ENCODE results near the gene RPGRIP1. TPM values are rescaled to one million over a fixed set of nuclear protein-coding genes. Genes with fewer than 3 reads are reported as not detected.

RPGRIP1 gene
- total RNA-seq, 4 donors from 2014 or later = 0.22 to 0.90 (median 0.78) TPM; not detected in 1

GRCh38 chr14:21258005-21258888 is 21.6 kb upstream of the RPGRIP1 start:
- H3K9me3 ChIP-seq = no peaks in the 10 kb centered on the region
- TF ChIP-seq POLR2A (IDR thresholded peaks at IDR 0.05) (no peak), EP300 (IDR thresholded peaks at IDR 0.05) (no peak)
- TF ChIP-seq, protein P1, sequence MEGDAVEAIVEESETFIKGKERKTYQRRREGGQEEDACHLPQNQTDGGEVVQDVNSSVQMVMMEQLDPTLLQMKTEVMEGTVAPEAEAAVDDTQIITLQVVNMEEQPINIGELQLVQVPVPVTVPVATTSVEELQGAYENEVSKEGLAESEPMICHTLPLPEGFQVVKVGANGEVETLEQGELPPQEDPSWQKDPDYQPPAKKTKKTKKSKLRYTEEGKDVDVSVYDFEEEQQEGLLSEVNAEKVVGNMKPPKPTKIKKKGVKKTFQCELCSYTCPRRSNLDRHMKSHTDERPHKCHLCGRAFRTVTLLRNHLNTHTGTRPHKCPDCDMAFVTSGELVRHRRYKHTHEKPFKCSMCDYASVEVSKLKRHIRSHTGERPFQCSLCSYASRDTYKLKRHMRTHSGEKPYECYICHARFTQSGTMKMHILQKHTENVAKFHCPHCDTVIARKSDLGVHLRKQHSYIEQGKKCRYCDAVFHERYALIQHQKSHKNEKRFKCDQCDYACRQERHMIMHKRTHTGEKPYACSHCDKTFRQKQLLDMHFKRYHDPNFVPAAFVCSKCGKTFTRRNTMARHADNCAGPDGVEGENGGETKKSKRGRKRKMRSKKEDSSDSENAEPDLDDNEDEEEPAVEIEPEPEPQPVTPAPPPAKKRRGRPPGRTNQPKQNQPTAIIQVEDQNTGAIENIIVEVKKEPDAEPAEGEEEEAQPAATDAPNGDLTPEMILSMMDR (IDR thresholded peaks at IDR 0.05) = no peak
- H3K27me3 ChIP-seq = no peaks in the 10 kb centered on the region
- peak overlapping the region in 1 of 4 donors; percentile 7 for H3K27ac ChIP-seq
- H3K4me3 ChIP-seq = no peak overlapping the region
- H3K4me1 ChIP-seq = peaks cover 0 to 85% (median 54%) of the 10 kb centered on the region in 4 donors
- 73% methylated on average over 10 of the region's 10 CpGs for WGBS, 2 donors
- no peak for DNase-seq (ENCODE audit: low spot score in 2 of 2)
- H3K36me3 ChIP-seq = peaks cover 0 to 69% (median 0%) of the 10 kb centered on the region in 3 donors

GRCh38 chr14:21258889-21259787 is 20.7 kb upstream of the RPGRIP1 start:
- H3K4me1 ChIP-seq = peaks cover 0 to 94% (median 63%) of the 10 kb centered on the region in 4 donors
- H3K36me3 ChIP-seq = peaks cover 0 to 74% (median 0%) of the 10 kb centered on the region in 3 donors
- no peaks in the 10 kb centered on the region for H3K27me3 ChIP-seq
- no peaks in the 10 kb centered on the region for H3K9me3 ChIP-seq
- no peak for DNase-seq (ENCODE audit: low spot score in 2 of 2)
- H3K27ac ChIP-seq = no peak overlapping the region
- H3K4me3 ChIP-seq = no peak overlapping the region
- no peak for TF ChIP-seq POLR2A (IDR thresholded peaks at IDR 0.05)
- TF ChIP-seq, protein P1 (IDR thresholded peaks at IDR 0.05) = no peak
- no peak for TF ChIP-seq EP300 (IDR thresholded peaks at IDR 0.05)
- 88 to 92% methylated on average over 5 of the region's 5 CpGs for WGBS, 2 donors

DNA sequence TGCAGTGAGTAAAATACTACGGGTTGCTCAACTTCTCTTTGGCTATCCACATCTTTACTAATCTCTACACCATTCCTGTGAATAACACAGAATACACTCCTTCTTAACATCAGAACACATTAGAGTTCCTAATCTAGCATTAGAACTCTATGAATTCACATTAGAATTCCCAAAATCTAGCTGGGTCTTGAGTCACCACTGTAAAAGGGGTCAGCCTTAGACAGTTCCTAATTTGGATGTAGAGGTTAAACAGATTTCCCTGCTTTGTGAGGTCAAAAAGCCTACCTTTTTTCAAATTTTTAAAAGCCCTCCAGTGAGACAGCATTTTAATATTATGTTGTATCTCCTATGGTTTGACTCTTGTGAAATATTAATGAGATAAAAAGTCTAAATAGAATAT is 18.1 kb upstream of the RPGRIP1 start:
- H3K4me1 ChIP-seq = peaks cover 0 to 95% (median 72%) of the 10 kb centered on the region in 4 donors
- TF ChIP-seq, protein P1 (IDR thresholded peaks at IDR 0.05) = no peak
- no peak for TF ChIP-seq POLR2A (IDR thresholded peaks at IDR 0.05)
- no peak for TF ChIP-seq EP300 (IDR thresholded peaks at IDR 0.05)
- WGBS, 2 donors = 48 to 49% methylated on average over 1 of the region's 1 CpG
- H3K4me3 ChIP-seq = no peak overlapping the region
- no peak for DNase-seq (ENCODE audit: low spot score in 2 of 2)
- H3K36me3 ChIP-seq = peaks cover 0 to 77% (median 0%) of the 10 kb centered on the region in 3 donors
- H3K27me3 ChIP-seq = no peaks in the 10 kb centered on the region
- H3K9me3 ChIP-seq = no peaks in the 10 kb centered on the region
- H3K27ac ChIP-seq = peak overlapping the region in 1 of 4 donors; percentile 15

DNA sequence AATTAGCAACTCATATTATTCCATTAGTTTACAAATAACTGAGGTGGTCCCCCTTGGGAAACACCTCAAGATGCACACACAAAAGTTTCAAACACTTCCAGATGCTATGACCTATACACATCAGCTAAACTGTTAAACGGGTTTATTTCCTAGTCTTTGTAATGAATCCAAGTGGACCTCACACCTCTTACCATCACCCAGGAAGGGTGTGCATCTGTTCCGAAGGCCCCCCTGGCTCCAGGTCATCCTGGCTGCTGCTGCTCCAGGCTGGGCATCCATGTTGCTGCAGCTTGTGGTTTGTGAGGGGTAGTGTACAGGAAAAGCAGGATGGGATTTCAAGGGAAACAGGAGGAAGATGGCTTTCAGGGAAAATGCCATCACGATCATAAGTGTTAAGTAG is 17.5 kb upstream of the RPGRIP1 start:
- H3K4me1 ChIP-seq = peaks cover 0 to 94% (median 68%) of the 10 kb centered on the region in 4 donors
- no peak overlapping the region for H3K4me3 ChIP-seq
- no peak for DNase-seq (ENCODE audit: low spot score in 2 of 2)
- H3K36me3 ChIP-seq = peaks cover 0 to 74% (median 0%) of the 10 kb centered on the region in 3 donors
- peak overlapping the region in 1 of 4 donors; percentile 15 for H3K27ac ChIP-seq
- no peak for TF ChIP-seq EP300 (IDR thresholded peaks at IDR 0.05)
- TF ChIP-seq POLR2A (IDR thresholded peaks at IDR 0.05) = no peak
- TF ChIP-seq, protein P1 (IDR thresholded peaks at IDR 0.05) = no peak
- H3K9me3 ChIP-seq = no peaks in the 10 kb centered on the region
- 57 to 59% methylated on average over 3 of the region's 3 CpGs for WGBS, 2 donors
- H3K27me3 ChIP-seq = no peaks in the 10 kb centered on the region
